Right ventricle myocardium inferior (tissue), 1 donor: ENCODE data around the gene OTOA. TPM values are rescaled to one million over a fixed set of nuclear protein-coding genes. Genes with fewer than 3 reads are reported as not detected.
"Not testable (repeated sequence)": the region's sequence is repeated elsewhere in the genome, so short reads cannot be mapped to it uniquely, and the experiment has no call there.

Experiments
- ATAC-seq: fragments of 200-7000 bp; cut with Tn5 transposase; one replicate; pipeline ENCODE4 v1.9.1; 2020; ENCODE audit warnings: mild to moderate bottlenecking, moderate library complexity
- DNase-seq: peaks from one replicate; pipeline ENCODE4 v3.0.0; 2021; ENCODE audit errors: missing footprints
- intact Hi-C: fragments of 100-400 bp; cut with DNase I; formaldehyde crosslinking; loops from one replicate; pipeline ENCODE4 v1.11.0; 2022
- total RNA-seq: library from RNA; stranded (reverse); fragmentation: NEBNext Ultra II Directional; extraction: Animal tissue kit (Norgen Biotek cat#: 25700); gene quantifications from one replicate; pipeline ENCODE4 v1.2.1, GENCODE V29; 2021
- donor health status: DM: no; HTN: yes; CAD: no; lungs with severe emphysema.

OTOA gene
- total RNA-seq, 1 donor from 2014 or later: not detected

DNA sequence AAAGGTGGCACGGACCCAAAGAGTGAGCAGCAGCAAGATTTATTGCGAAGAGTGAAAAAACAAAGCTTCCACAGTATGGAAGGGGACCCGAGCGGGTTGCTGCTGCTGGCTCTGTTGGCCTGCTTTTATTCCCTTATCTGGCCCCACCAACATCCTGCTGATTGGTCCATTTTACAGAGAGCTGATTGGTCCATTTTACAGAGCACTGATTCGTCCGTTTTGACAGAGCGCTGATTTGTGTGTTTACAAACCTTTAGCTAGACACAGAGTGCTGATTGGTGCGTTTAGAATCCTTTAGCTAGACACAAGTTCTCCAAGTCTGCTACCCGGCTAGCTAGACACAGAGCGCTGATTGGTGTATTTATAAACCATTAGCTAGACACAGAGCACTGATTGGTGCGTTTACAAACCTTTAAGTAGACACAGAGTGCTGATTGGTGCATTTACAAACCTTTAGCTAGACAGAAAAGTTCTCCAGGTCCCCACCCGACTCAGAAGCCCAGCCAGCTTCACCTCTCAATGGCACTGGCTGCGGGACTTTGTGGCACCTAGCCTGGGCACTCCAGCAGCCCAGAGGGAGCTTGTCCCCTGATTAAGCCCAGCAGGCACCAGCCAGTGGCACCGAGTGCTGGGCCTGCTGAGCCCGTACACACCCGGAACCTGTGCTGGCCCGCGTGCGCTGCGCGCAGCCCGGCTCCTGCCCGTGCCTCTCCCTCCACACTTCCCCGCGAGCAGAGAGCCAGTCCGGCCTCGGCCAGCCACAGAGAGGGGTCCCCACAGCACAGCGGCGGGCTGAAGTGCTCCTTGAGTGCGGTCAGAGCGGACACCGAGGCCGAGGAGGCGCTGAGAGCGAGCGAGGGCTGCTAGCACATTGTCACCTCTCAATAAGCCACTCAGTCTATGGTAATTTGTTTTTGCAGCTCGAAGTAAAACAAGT lies 26.5 kb upstream of the OTOA start:
- ATAC-seq (no peak), DNase-seq (no peak)
- intact Hi-C loops: no loop called here

DNA sequence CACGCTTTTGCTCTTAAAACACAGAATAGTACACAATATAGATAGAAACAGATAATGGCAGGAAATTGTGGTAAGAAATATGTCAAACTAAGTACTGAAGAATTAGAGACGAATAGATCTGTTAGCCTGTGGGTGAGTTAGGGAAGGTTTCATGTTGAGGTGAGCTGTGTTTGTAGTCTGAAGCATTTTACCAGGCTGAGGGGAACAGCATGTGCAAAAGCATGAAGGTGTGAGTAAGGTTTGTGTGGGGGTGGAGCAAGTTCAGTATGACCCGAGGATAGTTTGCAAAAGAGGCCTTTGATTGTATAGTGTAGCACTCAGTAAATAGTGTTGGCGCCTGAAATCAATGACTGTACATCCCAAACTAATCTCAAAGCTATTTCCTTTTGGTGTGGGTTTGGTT lies 25.2 kb upstream of the OTOA start:
- no peak for DNase-seq
- intact Hi-C loops: no loop called here
- ATAC-seq: no peak

GRCh38 chr16:21639493-21639892 lies 24.3 kb upstream of the OTOA start:
- no peak for ATAC-seq
- intact Hi-C loops: no loop called here
- DNase-seq: no peak

GRCh38 chr16:21641916-21642315 lies 21.9 kb upstream of the OTOA start:
- ATAC-seq (no peak), DNase-seq (no peak)
- intact Hi-C loops: loop anchor here (2.0 kb wide), 1 partner anchor 57 kb away; no protein-coding TSS in a partner anchor

DNA sequence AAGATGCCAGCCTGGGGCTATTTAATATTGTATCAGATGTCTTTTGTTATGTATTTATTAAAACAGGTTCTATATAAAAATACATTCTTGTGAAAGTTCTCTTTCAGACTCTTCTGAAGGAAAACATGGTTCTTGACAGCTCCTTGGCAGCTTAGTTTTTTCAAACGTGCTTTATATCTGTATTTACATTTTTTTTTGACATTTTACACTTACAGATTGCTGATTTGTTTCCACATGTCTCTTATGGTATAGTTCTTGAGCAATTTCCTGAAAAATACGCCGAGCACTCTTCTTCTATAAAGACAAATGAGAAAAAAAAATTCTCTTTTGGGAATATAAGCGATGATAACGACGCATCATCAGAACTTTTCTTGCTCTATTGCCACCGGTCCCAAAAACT lies 20.9 kb upstream of the OTOA start:
- intact Hi-C loops: no loop called here
- ATAC-seq (no peak), DNase-seq (no peak)

- intact Hi-C loops: no loop called here
Observed at GRCh38 chr16:21643785-21644184, 20.0 kb upstream of the OTOA start.

GRCh38 chr16:21644674-21645073 lies 19.1 kb upstream of the OTOA start:
- ATAC-seq: no peak
- DNase-seq: no peak
- intact Hi-C loops: no loop called here

More at GRCh38 chr16:21643785-21644184, 20.0 kb upstream of the OTOA start:
- no peak for ATAC-seq
- DNase-seq: no peak

DNA sequence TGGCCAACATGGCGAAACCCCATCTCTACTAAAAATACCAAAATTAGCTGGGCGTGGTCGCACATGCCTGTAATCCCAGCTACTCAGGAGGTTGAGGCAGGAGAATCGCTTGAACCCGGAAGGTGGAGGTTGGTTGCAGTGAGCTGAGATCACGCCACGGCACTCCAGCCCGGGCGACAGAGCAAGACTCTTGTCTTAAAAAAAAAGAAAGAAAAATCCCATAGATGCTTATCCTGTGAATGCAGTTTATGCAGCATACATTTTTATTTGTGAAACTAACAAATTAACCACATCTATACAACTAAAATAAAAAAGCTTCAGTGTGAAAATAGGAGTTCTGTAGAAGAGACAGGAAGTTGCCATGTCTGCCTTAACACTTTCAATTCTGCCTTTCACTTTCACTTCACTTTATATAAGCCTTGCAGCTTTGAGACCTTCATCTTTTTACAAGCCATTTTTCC lies 18.5 kb upstream of the OTOA start:
- intact Hi-C loops: no loop called here
- no peak for ATAC-seq
- DNase-seq: no peak

DNA sequence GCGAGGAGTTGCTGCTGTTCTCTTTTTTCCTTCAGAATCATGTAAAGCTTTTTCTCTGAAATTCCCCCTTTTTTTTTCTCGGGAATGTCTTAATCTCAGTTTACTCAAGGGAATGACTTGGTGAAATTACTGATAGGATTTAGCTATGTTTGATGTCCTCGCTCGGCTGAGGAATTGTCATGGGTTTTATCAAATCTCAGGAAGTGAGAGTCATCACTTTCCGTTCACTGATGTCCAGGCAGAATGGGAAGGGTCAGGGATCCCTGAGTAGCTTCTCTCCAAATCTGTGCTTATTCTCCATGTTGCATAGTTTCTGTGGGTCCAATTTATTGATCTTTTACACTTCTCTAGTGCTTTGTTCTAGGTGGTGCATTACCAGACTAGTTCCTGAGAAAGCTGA lies 17.7 kb upstream of the OTOA start:
- DNase-seq (no peak), ATAC-seq (no peak)
- intact Hi-C loops: no loop called here

GRCh38 chr16:21646721-21647561 lies 16.8 kb upstream of the OTOA start:
- no peak for DNase-seq
- intact Hi-C loops: no loop called here
- ATAC-seq: no peak

- intact Hi-C loops: no loop called here
- ATAC-seq (no peak), DNase-seq (no peak)
Observed at GRCh38 chr16:21647562-21648164, 16.1 kb upstream of the OTOA start.

- ATAC-seq, intact Hi-C loops, DNase-seq: not testable (repeated sequence)
Observed at GRCh38 chr16:21649826-21650406, 13.9 kb upstream of the OTOA start.

GRCh38 chr16:21650521-21650920 lies 13.2 kb upstream of the OTOA start:
- intact Hi-C loops: no loop called here
- ATAC-seq (no peak), DNase-seq (no peak)

- DNase-seq (no peak), ATAC-seq (no peak)
- intact Hi-C loops: no loop called here
Observed at GRCh38 chr16:21651515-21651914, 12.3 kb upstream of the OTOA start.

DNA sequence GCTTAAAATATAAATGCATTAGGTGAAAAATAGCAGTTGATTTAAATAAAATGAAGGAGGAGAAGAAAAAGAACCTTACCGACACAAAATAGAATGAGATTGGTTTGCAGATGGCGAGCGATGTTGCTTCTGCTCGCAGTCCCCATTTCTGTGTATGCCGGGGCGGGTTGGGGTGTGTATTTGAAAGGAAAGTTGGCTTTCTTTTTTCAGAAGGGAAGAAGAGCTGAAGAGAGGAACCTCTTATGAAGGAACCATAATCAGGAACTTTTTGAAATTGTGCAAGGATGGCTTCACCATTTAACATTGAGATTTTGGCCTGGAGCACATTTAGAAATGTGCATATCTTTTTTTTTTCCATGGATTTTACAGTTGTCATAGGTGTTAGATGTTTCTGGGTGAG lies 11.3 kb upstream of the OTOA start, which contains the start of gene IGSF6:
TSS of gene IGSF6 (minus strand) at position 156 of the 400 bp plus-strand sequence. CDS start at position 146, 10 bp downstream.
- DNase-seq (peak; percentile 76), ATAC-seq (no peak)
- intact Hi-C loops: no loop called here

- ATAC-seq (no peak), DNase-seq (no peak)
- intact Hi-C loops: no loop called here
Observed at GRCh38 chr16:21653571-21653970, 10.2 kb upstream of the OTOA start.

DNA sequence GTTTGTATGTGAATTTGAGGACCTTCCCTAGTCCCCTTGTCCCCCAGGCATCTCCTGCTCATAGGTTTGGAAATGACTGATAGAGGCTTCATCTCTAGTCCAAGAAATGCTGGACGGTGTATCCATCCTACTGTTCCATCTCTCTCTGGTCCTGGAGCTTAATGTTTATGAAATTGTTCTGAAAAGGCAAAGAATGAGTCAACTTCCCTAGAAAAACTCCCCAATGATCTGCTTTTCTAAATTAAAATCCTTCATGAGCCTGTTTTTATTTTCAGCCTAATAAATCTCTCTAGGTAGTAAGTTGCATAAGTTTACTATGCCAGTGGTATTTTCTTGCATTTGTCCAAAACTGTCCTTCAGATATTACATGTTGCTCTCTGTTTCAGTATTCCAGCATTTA lies 9.3 kb upstream of the OTOA start:
- intact Hi-C loops: no loop called here
- no peak for ATAC-seq
- no peak for DNase-seq

DNA sequence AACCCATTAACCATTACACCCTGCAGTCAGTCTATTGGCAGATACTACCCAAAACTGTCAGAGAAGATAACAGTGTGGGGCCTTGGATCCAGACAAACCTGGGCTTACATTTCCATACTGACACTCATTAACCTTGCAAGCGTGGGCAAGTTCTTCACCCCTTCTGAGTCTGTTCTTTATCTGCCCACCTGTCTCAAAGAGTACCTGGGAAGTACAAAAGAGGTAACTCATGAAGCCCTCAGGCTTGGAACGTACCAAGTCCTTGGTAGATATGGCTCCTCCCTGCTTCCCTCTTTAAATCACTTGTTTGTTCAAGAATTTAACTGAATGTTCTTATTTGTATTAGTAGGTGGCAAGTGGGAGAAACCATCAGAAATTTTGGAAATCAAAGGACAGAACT lies 8.9 kb upstream of the OTOA start:
- ATAC-seq (no peak), DNase-seq (no peak)
- intact Hi-C loops: loop anchor here (5.0 kb wide), 1 partner anchor 52 kb away; no protein-coding TSS in a partner anchor
